MM.1S (cell line): ENCODE measurements around the gene PTPN22.
"Not testable (repeated sequence)": the region's sequence is repeated elsewhere in the genome, so short reads cannot be mapped to it uniquely, and the experiment has no call there.

Experiments
- DNase-seq: peaks from one replicate; pipeline ENCODE4 v3.0.0-alpha.2; 2015
- H2AFZ ChIP-seq: fragments of 300-600 bp; sonication (generic); 2 replicates; pipeline ENCODE4 v1.6.0; 2016; ENCODE audit warnings: antibody characterized with exemption, low read length
- H3F3A ChIP-seq: fragments of 300-600 bp; sonication (generic); 2 replicates; pipeline ENCODE4 v1.6.1; 2016; ENCODE audit warnings: mild to moderate bottlenecking, antibody characterized with exemption, low read length, moderate library complexity, mixed read lengths; ENCODE audit not compliant: insufficient read depth
- H3K27ac ChIP-seq: fragments of 300-600 bp; sonication (generic); 2 replicates; pipeline ENCODE4 v1.5.1; 2016; ENCODE audit warnings: mild to moderate bottlenecking, low read length
- H3K27me3 ChIP-seq: fragments of 300-600 bp; sonication (generic); replicated peaks from 2 replicates; pipeline ENCODE4 v1.6.0; 2016; ENCODE audit warnings: low read length; ENCODE audit not compliant: insufficient read depth
- H3K36me3 ChIP-seq: fragments of 300-600 bp; sonication (generic); replicated peaks from 2 replicates; pipeline ENCODE4 v1.6.1; 2016; ENCODE audit warnings: mild to moderate bottlenecking, low read length, mixed read lengths; ENCODE audit not compliant: insufficient read depth
- H3K4me1 ChIP-seq: fragments of 300-600 bp; sonication (generic); 2 replicates; pipeline ENCODE4 v1.6.1; 2016; ENCODE audit warnings: low read length, mixed read lengths
- H3K4me2 ChIP-seq: fragments of 300-600 bp; sonication (generic); 2 replicates; pipeline ENCODE4 v1.6.0; 2016; ENCODE audit warnings: low read depth, low read length
- H3K4me3 ChIP-seq: fragments of 300-600 bp; sonication (generic); 2 replicates; pipeline ENCODE4 v1.5.1; 2016; ENCODE audit warnings: low read length, mixed read lengths
- H3K79me2 ChIP-seq: fragments of 300-600 bp; sonication (generic); 2 replicates; pipeline ENCODE4 v1.6.1; 2016; ENCODE audit warnings: mixed run types, low read length, mixed read lengths
- H3K9ac ChIP-seq: fragments of 300-600 bp; sonication (generic); 2 replicates; pipeline ENCODE4 v1.6.1; 2016; ENCODE audit warnings: low read length, mixed read lengths
- H3K9me2 ChIP-seq: fragments of 300-600 bp; sonication (generic); replicated peaks from 2 replicates; pipeline ENCODE4 v1.6.1; 2016; ENCODE audit warnings: mild to moderate bottlenecking, low read length, mixed read lengths; ENCODE audit not compliant: insufficient read depth
- H3K9me3 ChIP-seq: fragments of 300-600 bp; sonication (generic); replicated peaks from 2 replicates; pipeline ENCODE4 v1.6.1; 2016; ENCODE audit warnings: mild to moderate bottlenecking, low read length, mixed read lengths; ENCODE audit not compliant: insufficient read depth
- H4K20me1 ChIP-seq: fragments of 300-600 bp; sonication (generic); 2 replicates; pipeline ENCODE4 v1.6.1; 2016; ENCODE audit warnings: mild to moderate bottlenecking, low read length, moderate library complexity, mixed read lengths; ENCODE audit not compliant: insufficient read depth
- CTCF ChIP-seq: fragments of 300-600 bp; sonication (generic); IDR thresholded peaks from 2 replicates; pipeline ENCODE4 v1.5.1; 2016; ENCODE audit warnings: antibody characterized with exemption, low read length, mixed read lengths
- EZH2 ChIP-seq: fragments of 300-600 bp; sonication (generic); optimal IDR thresholded peaks from 2 replicates; pipeline ENCODE3; 2017; ENCODE audit warnings: low read depth, mild to moderate bottlenecking, antibody characterized with exemption, low read length, mixed read lengths
- EZH2phosphoT487 ChIP-seq: fragments of 300-600 bp; sonication (generic); IDR thresholded peaks from 2 replicates; pipeline ENCODE4 v1.6.1; 2018; ENCODE audit warnings: antibody characterized with exemption, low read length

Gene PTPN22

GRCh38 chr1:113854234-113854633 is 17.3 kb downstream of the PTPN22 start:
- peaks cover 4% of the 10 kb centered on the region for H3F3A ChIP-seq
- no peak overlapping the region for H3K27ac ChIP-seq
- no peaks in the 10 kb centered on the region for H3K27me3 ChIP-seq
- H2AFZ ChIP-seq, result no peak overlapping the region
- H3K9me2 ChIP-seq, result no peaks in the 10 kb centered on the region
- no peaks in the 10 kb centered on the region for H4K20me1 ChIP-seq
- H3K4me1 ChIP-seq, result peaks cover 6% of the 10 kb centered on the region
- no peaks in the 10 kb centered on the region for H3K36me3 ChIP-seq
- no peak overlapping the region for H3K9ac ChIP-seq
- no peak overlapping the region for H3K4me2 ChIP-seq
- DNase-seq, result no peak
- no peaks in the 10 kb centered on the region for H3K79me2 ChIP-seq
- no peak for TF ChIP-seq EZH2
- H3K9me3 ChIP-seq, result no peaks in the 10 kb centered on the region
- no peak overlapping the region for H3K4me3 ChIP-seq

- not testable (repeated sequence) for H3K79me2 ChIP-seq, H3K4me2 ChIP-seq, H3K4me3 ChIP-seq, H4K20me1 ChIP-seq, H3K9ac ChIP-seq, H3K27ac ChIP-seq, H3K9me3 ChIP-seq, H3K27me3 ChIP-seq, H3K36me3 ChIP-seq, H2AFZ ChIP-seq, DNase-seq, H3K9me2 ChIP-seq, H3F3A ChIP-seq, H3K4me1 ChIP-seq
Observed at GRCh38 chr1:113852694-113853093, 18.8 kb downstream of the PTPN22 start.

- Histone ChIP-seq H3K4me2 (no peak overlapping the region), H3K4me3 (no peak overlapping the region), H3K79me2 (no peaks in the 10 kb centered on the region), H2AFZ (no peak overlapping the region), H3K36me3 (no peaks in the 10 kb centered on the region), H4K20me1 (no peaks in the 10 kb centered on the region), H3K4me1 (no peaks in the 10 kb centered on the region), H3K27me3 (no peaks in the 10 kb centered on the region), H3K9ac (no peak overlapping the region), H3K27ac (no peak overlapping the region), H3F3A (no peaks in the 10 kb centered on the region), H3K9me2 (no peaks in the 10 kb centered on the region), H3K9me3 (no peaks in the 10 kb centered on the region)
- no peak for DNase-seq
- no peak for TF ChIP-seq EZH2phosphoT487
- no peak for TF ChIP-seq CTCF
- TF ChIP-seq EZH2, result no peak
Observed at GRCh38 chr1:113850127-113850796, 21.2 kb downstream of the PTPN22 start.

- H3K9me3 ChIP-seq, result no peaks in the 10 kb centered on the region
- no peaks in the 10 kb centered on the region for H3K27me3 ChIP-seq
- no peak for DNase-seq
- no peak overlapping the region for H3K9ac ChIP-seq
- no peak overlapping the region for H3K27ac ChIP-seq
- H3K4me1 ChIP-seq, result no peaks in the 10 kb centered on the region
- H2AFZ ChIP-seq, result no peak overlapping the region
- H3K79me2 ChIP-seq, result no peaks in the 10 kb centered on the region
- no peak overlapping the region for H3K4me2 ChIP-seq
- H3K4me3 ChIP-seq, result no peak overlapping the region
- H4K20me1 ChIP-seq, result no peaks in the 10 kb centered on the region
- H3K9me2 ChIP-seq, result no peaks in the 10 kb centered on the region
- H3F3A ChIP-seq, result no peaks in the 10 kb centered on the region
- no peak for TF ChIP-seq CTCF
- H3K36me3 ChIP-seq, result no peaks in the 10 kb centered on the region
Observed at GRCh38 chr1:113849072-113849471, 22.4 kb downstream of the PTPN22 start.
